ENCODE results near the gene LMX1B. TPM values are rescaled to one million over a fixed set of nuclear protein-coding genes. Genes with fewer than 3 reads are reported as not detected.
"Not testable (repeated sequence)": the region's sequence is repeated elsewhere in the genome, so short reads cannot be mapped to it uniquely, and the experiment has no call there.

Gene LMX1B
- total RNA-seq, 2 experiments from 2014 or later, result not detected

DNA sequence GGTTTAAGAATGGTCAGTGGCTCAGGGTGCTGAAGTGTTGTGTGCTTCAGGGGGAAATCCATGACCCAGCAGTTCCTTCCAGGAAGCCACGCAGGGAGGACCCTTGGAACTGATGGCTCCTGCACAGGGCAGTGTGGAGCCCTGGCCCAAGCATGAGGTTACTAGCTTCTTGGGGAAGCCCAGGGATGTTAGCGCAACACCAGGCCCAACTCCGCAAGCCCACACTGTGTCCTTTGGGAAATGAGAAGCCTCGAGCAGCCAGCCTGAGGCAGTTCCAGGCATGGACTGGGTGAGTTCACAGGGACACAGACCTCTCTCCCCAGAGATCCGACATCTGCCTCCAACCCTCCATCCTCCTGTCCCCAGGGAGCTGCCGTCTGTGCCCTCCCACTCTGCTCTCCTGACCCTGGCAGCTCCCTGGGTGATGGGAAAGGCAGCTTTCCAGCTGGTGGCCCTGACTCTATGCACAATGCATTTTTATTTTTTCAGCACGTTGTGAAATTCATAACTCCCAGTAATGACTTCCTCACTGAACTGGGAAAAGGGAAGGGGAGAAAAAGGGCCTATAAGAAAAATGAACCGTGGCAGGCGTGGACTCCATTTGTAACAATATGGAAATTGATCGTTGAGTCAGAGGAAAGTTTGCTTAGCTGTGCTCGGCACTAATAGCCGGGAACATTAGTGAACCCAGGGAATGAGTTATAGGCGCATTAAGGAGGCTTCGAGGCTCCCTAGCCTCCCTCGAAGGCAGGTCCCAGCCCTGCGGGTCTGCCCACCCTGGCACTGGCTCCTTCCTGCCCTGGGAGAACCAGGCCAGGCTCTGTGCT, 34.1 kb downstream of the LMX1B start:
- POLR2A ChIA-PET, result no interaction called here
- CTCF ChIA-PET, result interaction anchor here (1.2 kb wide), 1 partner anchor 43 kb away, joined by 3 read pairs; no protein-coding TSS in a partner anchor

DNA sequence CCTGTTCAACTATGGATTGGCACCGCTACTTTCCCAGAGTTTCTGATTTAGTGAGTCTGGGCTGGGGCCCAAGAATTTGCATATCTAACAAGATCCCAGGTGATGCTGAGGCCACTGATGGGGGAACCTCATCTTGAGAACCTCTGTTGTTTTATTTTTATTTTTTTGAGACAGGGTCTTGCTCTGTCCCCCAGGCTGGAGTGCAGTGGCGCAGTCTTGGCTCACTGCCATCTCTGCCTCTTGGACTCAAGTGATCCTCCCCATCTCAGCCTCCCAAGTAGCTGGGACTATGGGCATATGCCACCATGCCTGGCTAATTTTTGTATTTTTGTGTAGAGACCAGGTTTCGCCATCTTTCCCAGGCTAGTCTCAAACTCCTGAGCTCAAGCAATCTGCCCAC, 35.7 kb downstream of the LMX1B start:
- ChIA-PET POLR2A (no interaction called here), CTCF (no interaction called here)

DNA sequence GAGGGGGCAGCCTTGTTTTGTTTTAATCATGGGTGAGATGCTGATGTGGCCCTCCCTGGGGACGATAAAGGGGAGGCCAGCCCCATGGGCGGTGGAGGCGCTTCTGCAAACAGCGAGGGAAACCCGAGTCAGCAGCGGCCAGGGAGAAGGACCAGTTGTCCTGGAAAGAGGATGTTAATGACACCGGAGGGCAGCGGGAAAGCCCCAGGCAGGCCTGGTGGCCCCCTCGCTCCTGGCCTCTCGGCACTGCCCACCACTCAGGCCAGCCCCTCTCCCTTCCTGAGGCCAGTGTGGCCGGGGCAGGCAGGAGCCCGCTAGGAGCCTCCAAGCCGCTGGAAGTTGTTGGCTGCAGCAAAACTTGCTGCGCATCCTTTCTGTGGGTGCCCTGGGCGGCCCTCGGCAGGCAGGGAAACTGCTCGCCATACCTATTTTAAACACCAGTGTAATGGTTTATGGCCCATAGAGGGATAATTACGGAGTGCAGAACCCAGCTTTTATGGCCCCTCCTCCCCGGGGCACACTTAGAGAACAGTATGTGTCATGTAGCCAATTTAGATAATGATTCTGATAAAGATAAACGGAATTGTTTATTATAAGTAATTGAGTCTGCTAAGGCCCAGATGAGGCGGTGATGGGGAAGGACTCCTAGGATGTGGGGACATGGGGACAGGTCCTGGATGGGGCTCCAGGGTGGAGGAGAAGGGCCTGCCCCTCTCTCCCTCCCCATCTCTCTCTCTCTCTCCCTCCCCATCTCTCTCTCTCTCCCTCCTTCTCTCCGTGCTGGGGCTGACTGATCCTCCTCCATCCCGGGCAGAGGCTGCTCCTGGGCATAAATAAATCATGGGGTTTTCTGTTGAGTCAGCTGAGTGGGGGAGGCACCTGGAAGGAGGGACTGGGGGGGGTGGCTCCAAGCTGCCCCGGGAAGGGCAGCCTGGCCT, 36.9 kb downstream of the LMX1B start:
- ChIA-PET CTCF (interaction anchor here (1.6 kb wide), 1 partner anchor 55 kb away, joined by 4 read pairs; no protein-coding TSS in a partner anchor), POLR2A (no interaction called here)

DNA sequence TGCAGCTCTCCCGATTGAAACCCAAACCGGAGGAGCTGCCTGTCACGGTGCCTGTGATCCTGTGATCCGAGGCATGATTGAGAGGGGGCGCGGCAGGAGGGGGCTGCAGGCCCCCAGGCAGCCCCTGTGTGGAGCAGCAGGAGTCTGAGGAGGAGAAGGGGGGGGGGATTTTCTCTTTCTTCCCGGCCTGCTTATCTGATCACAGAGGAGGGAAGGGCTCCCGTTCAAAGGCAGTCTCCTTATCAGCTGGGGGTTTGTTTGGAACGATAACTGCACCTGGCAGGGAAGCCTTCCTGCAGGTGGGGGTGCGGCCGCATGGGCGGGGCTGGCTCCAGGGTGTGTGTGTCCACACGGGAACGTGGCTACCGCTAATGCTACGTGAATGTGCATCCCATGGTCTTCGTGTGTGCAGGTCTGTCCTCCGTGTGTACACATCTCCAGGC, 38.4 kb downstream of the LMX1B start:
- ChIA-PET CTCF (no interaction called here), POLR2A (no interaction called here)

DNA sequence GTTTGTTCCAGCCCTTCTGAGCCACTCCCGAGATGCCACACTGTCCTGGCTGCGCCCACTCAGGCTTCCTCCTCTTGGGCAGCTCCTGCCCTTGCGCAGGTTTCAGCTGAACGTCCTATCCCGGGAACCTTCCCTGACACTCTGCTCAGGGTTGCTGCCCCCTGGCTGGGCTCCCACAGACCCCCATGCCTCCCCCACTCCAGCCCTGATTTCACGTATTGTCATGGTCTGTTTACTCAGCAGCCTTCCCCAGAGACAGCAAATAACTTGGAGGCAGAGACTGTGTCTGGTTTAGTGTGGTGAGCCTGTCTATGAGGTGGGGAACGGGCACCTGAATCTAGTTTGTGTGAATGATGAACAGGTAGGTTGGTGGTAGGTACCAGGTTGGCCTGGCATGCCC, 40.4 kb downstream of the LMX1B start:
- ChIA-PET CTCF (no interaction called here), POLR2A (no interaction called here)

DNA sequence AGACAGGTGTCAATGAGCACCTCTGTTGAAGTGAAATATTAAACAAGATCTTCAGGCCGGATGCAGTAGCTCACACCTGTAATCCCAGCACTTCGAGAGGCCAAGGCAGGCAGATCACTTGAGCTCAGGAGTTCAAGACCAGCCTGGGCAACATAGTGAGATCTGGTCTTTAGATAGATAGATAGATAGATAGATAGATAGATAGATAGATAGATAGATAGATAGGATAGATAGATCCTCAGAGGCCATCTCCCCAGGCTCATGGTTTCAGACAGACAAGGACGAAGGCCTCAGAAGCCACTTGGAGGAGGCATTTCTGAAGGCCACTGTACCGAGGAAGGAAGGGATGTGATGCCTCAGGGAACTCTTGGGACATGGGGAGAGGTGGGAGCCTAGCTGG, 42.5 kb downstream of the LMX1B start:
- POLR2A ChIA-PET, result not testable (repeated sequence)

DNA sequence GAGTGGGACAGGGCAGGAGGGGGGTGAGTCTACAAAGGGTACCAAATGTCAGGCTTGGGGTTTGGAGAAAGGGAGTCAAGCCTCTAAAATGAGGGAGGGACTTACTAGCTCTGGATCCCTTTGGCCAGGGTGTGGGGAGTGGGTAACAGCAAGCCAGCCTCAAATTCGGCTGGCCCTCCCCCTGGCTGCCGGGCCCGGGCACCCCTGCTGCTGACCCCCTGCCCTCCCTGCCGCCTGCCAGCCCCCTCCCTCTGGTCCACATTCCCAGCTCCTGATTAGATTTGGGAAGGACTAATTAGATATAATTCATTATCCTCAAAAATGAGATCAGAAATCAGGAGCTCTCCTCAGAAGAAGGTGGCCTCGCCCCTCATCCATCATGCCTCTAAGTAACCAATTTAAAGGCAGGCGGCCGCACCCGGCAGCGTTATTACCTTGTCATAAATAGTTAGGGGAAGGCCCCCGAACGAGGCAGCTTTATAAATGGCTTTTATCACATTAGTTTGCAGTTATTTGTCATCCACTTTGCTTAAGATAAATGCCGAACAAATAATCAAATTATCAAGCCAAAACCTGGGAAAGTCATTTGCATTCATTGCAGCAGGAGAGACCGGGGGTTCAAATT, 44.6 kb downstream of the LMX1B start:
- ChIA-PET CTCF (interaction anchor here (1.3 kb wide), 1 partner anchor 159 kb away, joined by 3 read pairs; no protein-coding TSS in a partner anchor), POLR2A (no interaction called here)

More for the DNA sequence above, 42.5 kb downstream of the LMX1B start:
- CTCF ChIA-PET, result not testable (repeated sequence)

DNA sequence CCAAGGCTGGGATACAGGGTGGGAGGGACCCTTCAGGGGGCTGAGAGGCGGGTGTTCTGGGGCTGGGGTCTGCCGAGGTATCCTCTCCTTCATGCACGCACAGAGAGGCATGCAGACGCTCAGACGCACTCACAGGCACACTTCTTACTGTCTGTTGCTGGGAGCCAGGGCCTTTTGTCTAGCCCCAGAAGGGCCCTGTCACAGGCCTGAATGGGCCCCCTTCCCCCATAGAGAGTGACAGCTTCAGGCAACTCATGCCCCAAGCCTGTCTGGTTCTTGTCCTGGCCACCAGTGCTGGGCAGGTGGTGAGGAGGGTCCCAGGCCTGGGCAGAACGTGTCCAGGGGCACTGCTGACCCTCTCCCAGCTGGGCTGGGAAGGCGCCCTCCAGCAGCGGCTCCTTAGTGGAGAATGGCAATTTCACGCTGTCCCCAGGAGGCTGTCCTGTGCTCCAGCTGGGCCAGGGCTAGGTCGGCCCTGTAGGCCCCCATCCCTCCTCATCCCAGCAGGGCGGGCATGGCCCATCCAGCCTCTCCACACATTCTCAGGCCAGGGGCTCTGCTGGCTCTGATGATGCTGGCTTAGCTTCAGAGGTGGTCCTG, 45.3 kb downstream of the LMX1B start:
- POLR2A ChIA-PET, result no interaction called here
- CTCF ChIA-PET, result interaction anchor here (1.3 kb wide), 1 partner anchor 160 kb away, joined by 3 read pairs; no protein-coding TSS in a partner anchor

DNA sequence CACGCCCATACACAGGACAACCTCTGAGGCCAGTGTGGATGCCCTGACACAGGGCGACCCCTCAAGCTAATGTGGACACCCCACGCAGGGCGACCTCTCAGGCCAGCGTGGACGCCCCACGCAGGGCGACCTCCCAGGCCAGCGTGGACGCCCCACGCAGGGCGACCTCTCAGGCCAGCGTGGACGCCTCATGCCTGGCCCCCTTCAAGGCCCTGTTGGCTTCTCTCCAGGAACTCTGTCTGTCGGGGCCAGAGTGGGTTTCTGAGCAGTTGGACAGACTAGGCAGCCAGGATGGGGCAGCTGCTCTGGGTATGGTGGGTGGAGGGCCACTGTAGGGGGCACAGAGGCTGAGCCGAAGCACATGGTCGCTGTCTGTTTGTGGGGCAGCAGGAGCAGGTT, 47.4 kb downstream of the LMX1B start:
- POLR2A ChIA-PET, result no interaction called here
- CTCF ChIA-PET, result no interaction called here

DNA sequence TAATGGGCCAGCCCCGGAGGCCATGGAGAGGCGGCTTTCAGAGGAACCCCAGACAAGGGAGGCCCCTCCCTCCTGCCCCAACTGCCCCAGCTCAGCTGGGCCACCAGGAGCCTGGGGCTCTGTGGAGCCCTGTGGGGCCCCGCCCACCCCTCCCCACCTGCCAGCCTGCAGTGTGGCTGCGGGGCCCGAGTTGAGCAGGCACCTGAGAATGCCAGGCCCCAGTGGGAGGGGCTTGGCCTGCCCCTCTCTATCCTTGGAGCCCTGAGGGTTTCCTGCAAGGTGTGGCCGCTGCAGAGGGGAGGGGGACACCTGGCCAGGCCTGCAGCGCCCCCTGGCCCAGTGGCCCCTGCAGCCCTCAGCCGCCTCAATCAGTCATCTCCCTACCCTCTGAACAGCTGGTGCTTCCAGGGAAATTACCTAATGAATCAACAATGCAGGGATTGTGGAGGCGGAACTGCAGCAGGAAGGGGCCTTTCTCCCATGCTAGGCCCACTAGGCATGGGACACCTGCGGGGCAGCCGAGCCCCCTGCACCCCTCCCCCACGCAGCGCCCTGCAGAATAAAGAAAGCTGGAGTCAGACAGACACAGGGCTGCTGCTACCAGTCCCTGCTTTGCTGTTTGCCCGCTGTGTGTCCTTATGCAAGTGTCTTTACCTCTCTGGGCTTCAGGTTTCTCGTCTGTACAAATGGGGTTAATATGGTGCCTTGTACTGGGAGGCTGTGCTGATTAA, 48.0 kb downstream of the LMX1B start:
- CTCF ChIA-PET, result no interaction called here

DNA sequence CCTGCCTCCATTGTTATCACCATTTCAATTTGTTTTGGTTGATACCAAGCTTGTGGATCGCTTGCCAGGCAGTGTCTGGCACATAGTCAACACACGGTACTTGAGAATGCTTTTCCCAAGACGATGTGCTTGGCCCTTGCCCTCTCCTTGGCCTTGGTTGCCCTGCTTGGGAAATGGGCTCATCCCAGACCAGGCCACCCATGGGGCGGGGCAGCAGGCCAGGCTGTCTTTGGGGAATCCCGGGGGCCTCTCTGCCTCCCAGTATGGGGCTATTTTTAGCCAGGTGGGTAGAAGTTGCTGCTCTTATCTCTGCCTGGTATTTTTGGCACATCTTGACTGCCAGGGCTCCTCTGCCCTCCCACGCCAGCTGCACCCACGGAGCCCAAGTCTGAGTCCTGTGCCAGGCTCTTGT, 49.9 kb downstream of the LMX1B start:
- CTCF ChIA-PET, result interaction anchor here (1.0 kb wide), 1 partner anchor 27 kb away, joined by 3 read pairs; no protein-coding TSS in a partner anchor

More for the DNA sequence above, 48.0 kb downstream of the LMX1B start:
- POLR2A ChIA-PET, result no interaction called here

DNA sequence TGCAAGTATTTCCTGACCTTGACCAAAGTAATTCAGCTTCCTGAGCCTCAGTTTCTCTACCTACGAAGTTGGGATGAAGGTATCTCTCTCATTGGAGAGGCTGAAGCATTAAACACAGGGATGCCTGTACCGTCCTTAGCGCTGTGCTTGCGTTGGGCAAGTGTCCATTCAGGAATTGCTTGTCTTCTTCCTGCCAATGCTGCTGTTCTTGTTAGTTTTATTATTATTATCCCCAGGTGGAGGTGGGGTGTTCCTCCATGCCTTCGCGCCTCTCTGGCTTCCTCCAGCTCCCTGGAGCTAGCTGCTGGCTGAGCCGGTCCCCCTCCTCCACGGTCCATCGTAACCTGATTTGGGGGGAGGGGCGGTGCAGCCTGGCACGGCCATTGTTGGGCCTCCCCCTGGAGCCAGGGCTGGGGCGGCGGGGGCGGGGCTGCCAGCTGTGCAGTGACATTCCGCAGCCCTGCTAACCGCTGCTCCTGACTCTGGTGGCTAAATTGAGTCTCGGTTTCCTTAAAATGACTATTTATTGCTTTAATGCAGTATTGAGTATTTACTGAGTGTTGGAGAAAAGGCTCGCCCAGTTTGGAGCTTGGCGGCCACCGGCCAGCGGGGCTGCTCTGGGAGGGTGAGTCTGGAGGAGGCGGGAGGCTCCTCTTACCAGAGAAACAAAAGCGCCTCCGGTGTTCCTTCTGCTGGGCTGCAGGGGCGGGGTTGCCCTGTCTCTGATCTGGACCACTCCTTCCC, 51.3 kb downstream of the LMX1B start:
- ChIA-PET CTCF (interaction anchor here (1.3 kb wide), 1 partner anchor 25 kb away, joined by 3 read pairs; no protein-coding TSS in a partner anchor), POLR2A (no interaction called here)

More for the DNA sequence above, 49.9 kb downstream of the LMX1B start:
- POLR2A ChIA-PET, result no interaction called here

DNA sequence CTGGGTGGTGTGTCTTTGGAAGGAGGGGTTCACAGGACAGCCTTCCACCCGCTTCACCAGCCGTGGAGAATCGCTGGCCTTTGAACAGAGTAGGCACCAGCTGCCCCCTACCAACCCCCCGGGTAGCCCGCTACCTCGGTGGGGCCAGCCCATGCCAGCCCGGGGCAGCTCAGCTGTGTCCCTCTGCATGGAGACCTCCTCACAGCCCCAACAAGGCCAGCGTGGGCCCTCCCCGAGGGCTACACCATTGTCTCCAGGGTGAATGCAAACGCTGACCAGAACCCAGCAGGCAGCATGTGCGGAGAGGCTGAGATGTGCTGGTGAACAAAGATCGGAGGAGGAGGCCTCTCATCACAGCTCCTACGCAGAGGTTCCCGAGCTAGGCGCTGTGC, 51.9 kb downstream of the LMX1B start:
- ChIA-PET POLR2A (no interaction called here), CTCF (interaction anchor here (1.3 kb wide), 1 partner anchor 25 kb away, joined by 3 read pairs; no protein-coding TSS in a partner anchor)

DNA sequence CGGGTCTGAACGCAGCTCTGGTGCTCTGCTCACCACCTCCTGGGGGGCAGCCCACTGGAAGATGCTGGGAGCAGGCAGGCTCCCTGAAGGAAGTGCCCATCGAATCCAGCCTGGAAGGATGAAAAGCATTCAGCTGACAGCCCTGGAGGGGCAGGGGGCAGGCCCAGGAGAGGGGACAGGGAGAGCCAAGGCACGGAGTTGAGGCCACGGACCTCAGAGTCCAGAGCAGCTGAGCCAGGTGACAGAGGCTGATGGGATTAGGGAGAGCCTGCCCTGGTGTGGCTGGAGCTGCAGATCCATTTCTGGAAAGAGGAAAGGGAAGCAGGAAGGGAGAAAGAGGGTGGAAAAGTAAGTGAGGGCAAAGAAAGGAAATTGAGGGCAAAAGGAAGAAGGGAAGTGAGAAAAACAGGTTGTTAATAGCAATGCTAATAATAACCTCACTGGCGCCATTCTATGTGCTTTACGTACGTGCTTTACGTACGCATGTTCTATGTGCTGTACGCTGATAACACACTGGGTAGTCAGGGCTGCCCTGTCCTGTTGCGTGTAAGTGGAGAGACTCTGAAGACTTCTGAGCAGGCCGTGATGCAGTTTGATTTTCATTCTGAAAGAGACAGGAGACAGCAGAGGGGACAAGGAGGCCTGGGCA, 52.6 kb downstream of the LMX1B start:
- CTCF ChIA-PET, result interaction anchor here (1.3 kb wide), 1 partner anchor 24 kb away, joined by 3 read pairs; no protein-coding TSS in a partner anchor

DNA sequence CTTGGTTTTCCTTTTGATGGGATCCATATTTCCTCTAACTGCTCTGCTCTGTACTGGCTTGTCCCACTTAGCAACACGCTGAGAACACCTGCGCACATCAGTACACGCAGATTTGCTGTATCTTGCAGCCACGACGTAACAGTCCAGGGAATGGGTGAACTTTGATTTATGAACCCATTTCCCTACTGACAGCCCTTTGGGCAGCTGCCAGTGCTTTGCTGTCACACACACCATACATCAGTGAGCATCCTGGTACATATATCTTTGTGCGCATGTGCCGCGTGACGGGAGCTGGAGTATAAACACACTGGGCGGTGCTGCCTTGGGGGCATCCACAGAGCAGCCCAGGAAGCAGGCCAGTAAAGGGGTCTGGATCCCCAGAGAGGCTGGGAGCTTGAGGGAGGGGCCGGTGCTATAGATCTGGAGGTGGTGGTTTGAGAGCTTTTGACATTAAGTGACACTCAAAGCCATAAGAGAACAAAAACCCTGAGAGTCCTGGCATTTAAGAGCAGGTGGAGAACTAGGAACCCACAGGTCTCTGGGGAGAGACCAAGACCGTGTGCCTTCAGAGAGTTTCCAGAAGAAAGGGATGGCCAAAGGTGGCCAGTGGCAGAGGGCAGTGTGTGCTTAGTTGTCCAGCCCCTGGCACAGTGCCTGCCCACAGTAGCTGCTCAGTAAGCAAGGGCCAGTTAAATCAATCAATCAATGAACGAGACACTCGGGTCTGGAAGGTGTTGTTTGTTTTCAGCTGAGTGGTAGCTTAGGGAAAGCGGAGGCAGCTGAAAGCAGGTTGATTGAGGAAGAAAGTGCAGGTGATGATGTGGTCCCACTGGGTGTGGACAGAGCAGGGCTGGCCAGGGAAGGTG, 53.7 kb downstream of the LMX1B start:
- CTCF ChIA-PET, result interaction anchor here (1.0 kb wide), 1 partner anchor 12 kb away, joined by 3 read pairs; no protein-coding TSS in a partner anchor
- POLR2A ChIA-PET, result no interaction called here

More for the DNA sequence above, 52.6 kb downstream of the LMX1B start:
- POLR2A ChIA-PET, result no interaction called here

DNA sequence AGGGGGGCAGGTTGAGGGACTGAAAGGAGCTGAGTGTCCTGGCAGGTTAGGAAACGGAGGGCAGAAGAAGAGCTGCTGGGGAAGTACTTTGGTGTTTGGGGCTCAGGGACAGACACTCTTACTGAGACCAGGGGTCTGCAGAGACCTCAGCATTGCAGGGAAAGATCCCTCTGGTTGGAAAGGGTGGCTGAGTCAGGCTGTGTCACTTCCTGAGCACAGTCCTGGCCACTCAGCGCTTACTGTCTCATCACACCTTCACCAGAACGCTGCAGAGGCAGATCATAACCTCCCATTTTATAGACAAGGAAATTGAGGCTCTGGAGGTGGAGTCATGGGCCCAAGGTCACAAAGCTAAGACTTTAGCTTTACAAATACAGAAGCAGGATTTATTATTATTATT, 54.3 kb downstream of the LMX1B start:
- CTCF ChIA-PET, result interaction anchor here (1.0 kb wide), 1 partner anchor 13 kb away, joined by 3 read pairs; no protein-coding TSS in a partner anchor
- POLR2A ChIA-PET, result no interaction called here

DNA sequence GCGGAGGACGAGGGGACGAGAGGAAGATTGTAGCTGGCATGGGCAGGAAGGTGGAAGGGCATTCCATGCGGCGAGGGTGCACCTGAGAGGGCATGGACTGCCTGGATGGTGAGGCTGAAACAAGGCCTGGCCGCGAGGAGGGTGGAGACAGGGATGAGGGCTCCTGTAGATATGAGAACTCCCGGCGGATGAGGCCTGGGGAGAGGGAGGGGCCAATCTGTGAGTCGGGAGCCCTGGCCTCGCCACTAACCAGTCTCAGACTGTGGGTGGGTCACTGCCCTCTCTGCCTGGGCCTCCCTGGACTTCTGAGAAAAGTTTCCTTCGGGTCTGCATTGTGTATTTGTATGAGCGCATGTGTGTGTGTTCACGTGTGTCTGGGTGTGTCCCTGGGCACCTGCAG, 55.4 kb downstream of the LMX1B start:
- CTCF ChIA-PET, result no interaction called here
- POLR2A ChIA-PET, result no interaction called here

Measured in activated CD8-positive, alpha-beta memory T cell treated with anti-CD3 and anti-CD28 coated beads for 36 hours (primary cell).